Adrenal gland (tissue), 5 donors: ENCODE data around the gene RFLNA.

Source experiments
- POLR2A ChIP-seq, 2 donors: fragments of 450-650 bp; IDR thresholded peaks; one replicate each; pipeline ENCODE4 v1.6.1; 2017; ENCODE audit warnings: antibody characterized with exemption in 2 of 2, mild to moderate bottlenecking in 2 of 2, moderate library complexity in 1 of 2
- TF ChIP-seq, protein P1 (sequence below), 6 experiments: fragments of 450-650 bp in 4 of 6; fragments of 200-600 bp in 2 of 6; sonication (generic) in 1 of 6; IDR thresholded peaks; 1 replicate in 5 of 6; 2 replicates in 1 of 6; pipeline versions ENCODE4 v1.5.1 to v1.8.0; 2016 to 2021; ENCODE audit warnings: antibody characterized with exemption in 6 of 6, mild to moderate bottlenecking in 2 of 6, moderate library complexity in 1 of 6
- donor health status: DM: no; HTN: no; CAD: no.

DNA sequence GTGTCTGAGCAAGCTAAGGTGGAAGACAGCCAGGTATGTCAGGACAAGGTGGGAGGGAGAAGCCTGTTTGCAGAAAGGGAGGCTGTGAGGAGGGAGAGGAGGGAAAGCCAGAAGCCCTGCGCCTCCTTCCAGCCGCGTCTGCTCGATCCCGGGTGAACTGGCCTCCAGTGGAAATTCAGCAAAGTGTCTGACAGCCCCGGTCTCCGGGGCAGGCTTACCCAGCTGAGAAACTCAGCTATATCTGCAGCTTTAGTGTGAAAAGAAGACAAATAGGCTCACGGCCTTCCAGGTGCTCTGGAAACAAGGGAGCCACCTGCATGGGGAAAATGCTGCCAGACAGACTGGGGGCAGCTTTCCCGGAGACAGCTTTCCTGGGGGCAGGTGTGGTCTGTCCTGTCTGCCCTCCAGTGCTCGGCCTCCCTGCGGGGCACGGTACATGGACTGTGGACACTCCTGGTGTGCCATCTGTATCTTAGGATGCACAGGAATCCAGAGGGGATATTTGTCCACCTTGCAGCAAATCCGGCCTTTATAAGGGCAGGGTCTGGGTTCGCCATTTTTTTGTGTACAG is 6.3 kb downstream of the RFLNA start:
- TF ChIP-seq, protein P1, sequence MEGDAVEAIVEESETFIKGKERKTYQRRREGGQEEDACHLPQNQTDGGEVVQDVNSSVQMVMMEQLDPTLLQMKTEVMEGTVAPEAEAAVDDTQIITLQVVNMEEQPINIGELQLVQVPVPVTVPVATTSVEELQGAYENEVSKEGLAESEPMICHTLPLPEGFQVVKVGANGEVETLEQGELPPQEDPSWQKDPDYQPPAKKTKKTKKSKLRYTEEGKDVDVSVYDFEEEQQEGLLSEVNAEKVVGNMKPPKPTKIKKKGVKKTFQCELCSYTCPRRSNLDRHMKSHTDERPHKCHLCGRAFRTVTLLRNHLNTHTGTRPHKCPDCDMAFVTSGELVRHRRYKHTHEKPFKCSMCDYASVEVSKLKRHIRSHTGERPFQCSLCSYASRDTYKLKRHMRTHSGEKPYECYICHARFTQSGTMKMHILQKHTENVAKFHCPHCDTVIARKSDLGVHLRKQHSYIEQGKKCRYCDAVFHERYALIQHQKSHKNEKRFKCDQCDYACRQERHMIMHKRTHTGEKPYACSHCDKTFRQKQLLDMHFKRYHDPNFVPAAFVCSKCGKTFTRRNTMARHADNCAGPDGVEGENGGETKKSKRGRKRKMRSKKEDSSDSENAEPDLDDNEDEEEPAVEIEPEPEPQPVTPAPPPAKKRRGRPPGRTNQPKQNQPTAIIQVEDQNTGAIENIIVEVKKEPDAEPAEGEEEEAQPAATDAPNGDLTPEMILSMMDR (IDR thresholded peaks at IDR 0.05) = no peak
- TF ChIP-seq POLR2A (IDR thresholded peaks at IDR 0.05) = no peak
